Muscle layer of colon (tissue), 2 donors: Measurements from ENCODE around the gene ATP2A1.
"Not testable (repeated sequence)": the region's sequence is repeated elsewhere in the genome, so short reads cannot be mapped to it uniquely, and the experiment has no call there.

Experiments used
- H3K27ac ChIP-seq: one replicate; pipeline ENCODE4 v1.7.0; 2013; ENCODE audit warnings: low read depth, mild to moderate bottlenecking, low read length, moderate library complexity
- H3K27me3 ChIP-seq, 2 donors: one replicate each; pipeline ENCODE4 v1.7.0; 2013; ENCODE audit warnings: low read length in 2 of 2, mild to moderate bottlenecking in 2 of 2; ENCODE audit not compliant: insufficient read depth in 2 of 2, control insufficient read depth in 1 of 2
- H3K36me3 ChIP-seq: one replicate; pipeline ENCODE4 v1.7.0; 2013; ENCODE audit warnings: mild to moderate bottlenecking, low read length; ENCODE audit not compliant: insufficient read depth
- H3K4me1 ChIP-seq: one replicate; pipeline ENCODE4 v1.7.0; 2013; ENCODE audit warnings: mild to moderate bottlenecking, low read length; ENCODE audit not compliant: insufficient read depth
- H3K4me3 ChIP-seq, 2 donors: one replicate each; pipeline ENCODE4 v1.7.0; 2013; ENCODE audit warnings: low read length in 2 of 2, low read depth in 1 of 2, mild to moderate bottlenecking in 1 of 2, moderate library complexity in 1 of 2
- H3K9ac ChIP-seq: one replicate; pipeline ENCODE4 v1.7.0; 2013; ENCODE audit warnings: low read length
- H3K9me3 ChIP-seq: one replicate; pipeline ENCODE4 v1.7.0; 2013; ENCODE audit warnings: mild to moderate bottlenecking, low read length
- donor health status: abdominal sarcoma.
- donor health status: Adenocarcinoma of cecum.

ATP2A1 gene

DNA sequence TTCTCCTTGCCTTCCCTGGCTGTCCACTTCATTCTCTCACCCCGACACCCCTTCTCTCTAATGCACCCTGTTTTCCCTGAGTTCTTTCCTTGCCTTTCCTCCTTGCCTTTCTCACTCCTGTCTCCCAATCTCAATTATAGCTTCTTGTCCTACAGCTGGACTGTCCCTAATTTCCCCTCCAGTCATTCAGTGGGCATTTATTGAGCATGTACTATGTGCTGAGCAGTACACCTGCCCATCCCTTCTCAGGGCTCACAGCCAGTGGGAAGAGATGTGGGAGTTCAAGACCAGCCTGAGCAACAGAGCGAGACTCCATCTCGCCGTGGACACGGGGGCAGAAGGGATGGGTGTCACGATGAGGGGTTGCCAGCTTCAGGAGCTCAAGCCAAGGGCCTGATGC is 5.8 kb downstream of the ATP2A1 start:
- no peak overlapping the region for H3K27ac ChIP-seq
- no peak overlapping the region for H3K4me3 ChIP-seq

DNA sequence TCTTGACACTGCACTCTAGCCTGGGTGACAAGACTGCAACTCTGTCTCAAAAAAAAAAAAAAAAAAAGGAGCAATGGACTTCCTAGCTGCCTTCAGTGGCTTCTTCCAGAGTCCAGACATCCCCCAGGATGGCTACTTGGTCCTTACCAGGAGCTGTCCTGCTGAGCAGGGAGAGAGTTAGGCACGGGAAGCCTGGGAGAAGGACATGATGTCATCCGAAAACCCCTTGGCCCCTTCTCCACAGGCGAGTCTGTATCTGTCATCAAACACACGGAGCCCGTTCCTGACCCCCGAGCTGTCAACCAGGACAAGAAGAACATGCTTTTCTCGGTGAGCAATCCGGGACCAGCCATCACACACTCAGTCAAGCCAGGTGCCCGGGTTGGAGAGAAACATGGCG is 8.7 kb downstream of the ATP2A1 start:
- H3K4me1 ChIP-seq: no peaks in the 10 kb centered on the region
- no peak overlapping the region for H3K4me3 ChIP-seq
- no peaks in the 10 kb centered on the region for H3K9me3 ChIP-seq
- no peaks in the 10 kb centered on the region for H3K36me3 ChIP-seq
- H3K27me3 ChIP-seq: peaks cover 0 to 4% of the 10 kb centered on the region in 2 donors
- H3K9ac ChIP-seq: no peak overlapping the region
- H3K27ac ChIP-seq: no peak overlapping the region

More for the DNA sequence above, 5.8 kb downstream of the ATP2A1 start:
- H3K9me3 ChIP-seq: no peaks in the 10 kb centered on the region
- H3K36me3 ChIP-seq: no peaks in the 10 kb centered on the region
- peaks cover 0 to 16% of the 10 kb centered on the region in 2 donors for H3K27me3 ChIP-seq
- peaks cover 12% of the 10 kb centered on the region for H3K4me1 ChIP-seq
- H3K9ac ChIP-seq: no peak overlapping the region

DNA sequence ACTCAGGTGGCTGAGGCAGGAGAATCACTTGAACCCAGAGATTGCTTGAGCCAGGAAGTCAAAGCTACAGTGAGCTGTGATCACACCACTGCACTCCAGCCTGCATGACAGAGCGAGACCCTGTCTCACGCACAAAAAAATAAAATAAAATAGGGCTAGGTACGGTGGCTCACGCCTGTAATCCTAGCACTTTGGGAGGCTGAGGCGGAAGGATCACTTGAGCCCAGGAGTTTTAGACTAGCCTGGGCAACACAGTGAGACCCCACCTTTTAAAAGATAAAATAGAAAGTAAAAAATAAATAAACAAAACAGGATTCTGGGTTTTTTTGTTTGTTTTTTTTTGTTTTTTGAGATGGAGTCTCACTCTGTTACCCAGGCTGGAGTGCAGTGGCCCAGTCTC is 12.1 kb downstream of the ATP2A1 start:
- not testable (repeated sequence) for H3K4me1 ChIP-seq, H3K4me3 ChIP-seq, H3K9ac ChIP-seq, H3K36me3 ChIP-seq, H3K9me3 ChIP-seq, H3K27me3 ChIP-seq, H3K27ac ChIP-seq

DNA sequence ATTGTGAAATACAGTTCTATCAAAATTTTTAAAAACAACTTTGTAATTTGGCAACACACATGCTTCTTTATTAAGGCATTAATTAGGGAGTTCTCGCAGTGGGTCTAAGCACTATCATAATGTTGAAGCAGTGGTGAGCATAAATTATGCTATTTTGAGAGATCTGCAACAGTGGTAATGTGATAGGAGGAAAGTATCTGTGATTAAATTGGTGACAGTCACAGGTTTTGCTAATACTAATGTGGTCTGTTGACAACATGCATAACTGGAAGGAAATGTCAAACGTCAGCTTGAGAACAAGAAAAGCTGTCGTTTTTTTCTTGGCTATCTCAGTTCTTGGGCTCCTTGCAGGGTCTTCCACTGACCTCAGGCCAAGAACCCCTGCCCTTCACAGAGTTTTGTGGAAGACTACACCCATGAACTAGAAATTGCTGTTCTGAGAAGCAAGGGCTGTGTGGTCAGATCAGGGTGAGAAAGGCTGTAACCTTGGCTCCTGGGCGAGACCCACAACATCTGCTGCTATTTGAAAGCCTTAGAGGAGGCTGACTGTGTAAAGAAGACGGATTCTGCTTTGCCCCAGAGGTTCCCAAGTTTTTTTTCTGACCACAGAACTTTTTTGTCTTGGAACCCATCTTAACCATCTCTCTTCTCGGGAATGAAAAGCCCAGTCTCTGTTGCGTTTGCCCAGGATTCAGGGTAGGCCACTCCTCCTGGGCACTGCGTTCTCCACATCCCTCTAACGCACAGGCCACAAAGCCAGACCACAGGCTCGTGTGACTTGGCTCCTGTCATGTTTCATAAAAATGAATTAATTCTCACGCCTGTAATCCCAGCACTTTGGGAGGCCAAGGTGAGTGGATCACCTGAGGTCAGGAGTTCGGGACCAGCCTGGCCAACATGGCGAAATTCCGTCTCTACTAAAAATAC is 13.9 kb downstream of the ATP2A1 start:
- Histone ChIP-seq H3K36me3 (no peaks in the 10 kb centered on the region), H3K9ac (no peak overlapping the region), H3K27ac (no peak overlapping the region), H3K4me3 (no peak overlapping the region), H3K27me3 (no peaks in the 10 kb centered on the region), H3K9me3 (no peaks in the 10 kb centered on the region), H3K4me1 (no peaks in the 10 kb centered on the region)

DNA sequence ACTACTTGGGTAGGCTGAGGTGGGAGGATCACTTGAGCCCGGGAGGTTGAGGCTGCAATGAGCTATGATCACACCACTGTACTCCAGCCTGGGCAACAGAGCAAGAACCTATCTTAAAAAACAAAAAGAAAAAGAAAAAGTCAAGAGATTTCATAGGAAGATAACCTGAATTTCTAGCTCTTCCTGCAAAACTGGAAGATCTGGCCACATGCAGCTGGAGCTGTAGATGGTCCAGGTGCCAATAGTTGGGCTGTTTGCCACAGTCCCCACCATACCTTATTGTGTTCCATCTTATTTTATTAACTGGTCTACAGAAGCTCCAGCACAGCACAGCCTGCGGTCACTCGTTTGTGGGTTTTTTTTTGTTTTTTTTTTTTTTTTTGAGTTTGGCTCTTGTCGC is 15.0 kb downstream of the ATP2A1 start:
- H3K9ac ChIP-seq: no peak overlapping the region
- H3K4me1 ChIP-seq: no peaks in the 10 kb centered on the region
- H3K4me3 ChIP-seq: no peak overlapping the region
- H3K36me3 ChIP-seq: no peaks in the 10 kb centered on the region
- H3K9me3 ChIP-seq: no peaks in the 10 kb centered on the region
- no peak overlapping the region for H3K27ac ChIP-seq
- no peaks in the 10 kb centered on the region for H3K27me3 ChIP-seq

- Histone ChIP-seq H3K9me3 (no peaks in the 10 kb centered on the region), H3K27me3 (no peaks in the 10 kb centered on the region), H3K4me1 (no peaks in the 10 kb centered on the region), H3K4me3 (no peak overlapping the region), H3K36me3 (no peaks in the 10 kb centered on the region), H3K9ac (no peak overlapping the region), H3K27ac (no peak overlapping the region)
These were observed 17.3 kb downstream of the ATP2A1 start for GRCh38 chr16:28895609-28896008.

- H3K9ac ChIP-seq: no peak overlapping the region
These were observed 19.5 kb downstream of the ATP2A1 start for GRCh38 chr16:28897826-28898225.

DNA sequence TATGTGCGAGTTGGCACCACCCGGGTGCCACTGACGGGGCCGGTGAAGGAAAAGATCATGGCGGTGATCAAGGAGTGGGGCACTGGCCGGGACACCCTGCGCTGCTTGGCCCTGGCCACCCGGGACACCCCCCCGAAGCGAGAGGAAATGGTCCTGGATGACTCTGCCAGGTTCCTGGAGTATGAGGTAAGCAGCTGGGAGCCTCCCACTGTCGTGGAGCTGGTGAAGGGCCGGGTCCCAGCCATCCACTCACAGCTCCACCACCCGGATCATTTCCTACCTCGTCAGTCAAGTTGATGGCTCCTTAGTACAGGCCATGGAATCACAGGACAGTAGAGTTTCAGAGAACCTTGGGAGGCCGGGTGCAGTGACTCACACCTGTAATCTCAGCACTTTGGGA is 20.0 kb downstream of the ATP2A1 start:
- Histone ChIP-seq H3K27me3 (no peaks in the 10 kb centered on the region), H3K4me1 (no peaks in the 10 kb centered on the region), H3K36me3 (no peaks in the 10 kb centered on the region)

More at GRCh38 chr16:28897826-28898225, 19.5 kb downstream of the ATP2A1 start:
- no peak overlapping the region for H3K27ac ChIP-seq
- no peaks in the 10 kb centered on the region for H3K27me3 ChIP-seq
- no peak overlapping the region for H3K4me3 ChIP-seq
- no peaks in the 10 kb centered on the region for H3K4me1 ChIP-seq
- H3K9me3 ChIP-seq: no peaks in the 10 kb centered on the region
- H3K36me3 ChIP-seq: no peaks in the 10 kb centered on the region

GRCh38 chr16:28898942-28899341 is 20.7 kb downstream of the ATP2A1 start:
- no peak overlapping the region for H3K27ac ChIP-seq
- no peak overlapping the region for H3K4me3 ChIP-seq

More for the DNA sequence above, 20.0 kb downstream of the ATP2A1 start:
- Histone ChIP-seq H3K9me3 (no peaks in the 10 kb centered on the region), H3K4me3 (no peak overlapping the region), H3K27ac (no peak overlapping the region), H3K9ac (no peak overlapping the region)

DNA sequence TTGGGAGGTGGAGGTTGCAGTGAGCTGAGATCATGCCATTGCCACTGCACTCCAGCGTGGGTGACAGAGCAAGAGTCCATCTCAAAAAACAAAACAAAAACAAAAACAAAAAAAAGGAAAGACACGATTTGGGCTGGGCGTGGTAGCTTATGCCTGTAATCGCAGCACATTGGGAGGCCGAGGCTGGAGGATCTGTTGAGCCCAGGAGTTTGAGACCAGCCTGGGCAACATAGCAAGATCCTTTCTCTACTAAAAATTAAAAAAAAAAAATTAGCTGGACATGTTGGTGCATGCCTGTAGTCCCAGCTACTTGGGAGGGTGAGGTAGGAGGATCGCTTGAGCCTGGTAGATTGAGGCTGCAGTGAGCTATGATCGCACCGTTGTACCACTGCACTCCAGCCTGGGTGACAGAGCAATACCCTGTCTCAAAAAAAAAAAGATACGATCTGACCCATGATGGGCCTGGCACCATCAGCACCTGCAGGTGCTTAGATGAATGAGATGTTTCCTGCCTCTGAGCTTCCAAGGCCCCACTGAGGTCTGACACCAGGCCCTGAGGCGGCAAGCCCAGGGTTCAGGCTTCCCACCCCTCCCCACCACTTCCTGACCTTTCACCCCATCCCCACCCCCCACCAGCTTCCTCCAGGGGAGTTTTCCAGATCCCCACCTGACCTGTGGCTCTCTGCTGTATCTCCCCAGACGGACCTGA is 21.7 kb downstream of the ATP2A1 start:
- Histone ChIP-seq H3K9me3 (no peaks in the 10 kb centered on the region), H3K4me3 (no peak overlapping the region), H3K4me1 (no peaks in the 10 kb centered on the region)

More at GRCh38 chr16:28898942-28899341, 20.7 kb downstream of the ATP2A1 start:
- Histone ChIP-seq H3K36me3 (no peaks in the 10 kb centered on the region), H3K9ac (no peak overlapping the region), H3K4me1 (no peaks in the 10 kb centered on the region), H3K9me3 (no peaks in the 10 kb centered on the region), H3K27me3 (no peaks in the 10 kb centered on the region)

GRCh38 chr16:28900601-28901000 is 22.3 kb downstream of the ATP2A1 start:
- Histone ChIP-seq H3K36me3 (no peaks in the 10 kb centered on the region), H3K4me3 (no peak overlapping the region), H3K4me1 (no peaks in the 10 kb centered on the region), H3K27ac (no peak overlapping the region), H3K27me3 (no peaks in the 10 kb centered on the region), H3K9ac (no peak overlapping the region), H3K9me3 (no peaks in the 10 kb centered on the region)

More for the DNA sequence above, 21.7 kb downstream of the ATP2A1 start:
- no peak overlapping the region for H3K9ac ChIP-seq
- no peaks in the 10 kb centered on the region for H3K36me3 ChIP-seq
- H3K27me3 ChIP-seq: no peaks in the 10 kb centered on the region
- no peak overlapping the region for H3K27ac ChIP-seq
